Thoracic aorta (tissue), 2 donors: ENCODE data around the gene MYH7. TPM values are rescaled to one million over a fixed set of nuclear protein-coding genes. Genes with fewer than 3 reads are reported as not detected.

Experiments used
- ATAC-seq: fragments of 150-250 bp; one replicate; pipeline ENCODE4 v1.8.0; 2017; ENCODE audit warnings: low read depth; ENCODE audit not compliant: insufficient number of reproducible peaks, low FRiP score
- DNase-seq: peaks from one replicate; pipeline ENCODE4 v3.0.0-alpha.2; 2020; ENCODE audit warnings: low spot score
- H3K27ac ChIP-seq, 2 donors: fragments of 200-600 bp; sonication (generic); 1 replicate in 1 of 2; 2 replicates in 1 of 2; pipeline ENCODE4 v1.5.1; 2016; ENCODE audit warnings: mild to moderate bottlenecking in 2 of 2, moderate library complexity in 2 of 2
- H3K27me3 ChIP-seq: fragments of 200-600 bp; sonication (generic); replicated peaks from 2 replicates; pipeline ENCODE4 v1.6.0; 2016; ENCODE audit warnings: mild to moderate bottlenecking; ENCODE audit not compliant: insufficient read depth
- H3K36me3 ChIP-seq: fragments of 200-600 bp; sonication (generic); one replicate; pipeline ENCODE4 v1.5.1; 2016
- H3K4me1 ChIP-seq, 2 donors: fragments of 200-600 bp; sonication (generic); 1 replicate in 1 of 2; 2 replicates in 1 of 2; pipeline versions ENCODE4 v1.5.1 to v1.6.0; 2016; ENCODE audit warnings: low read depth in 2 of 2, mild to moderate bottlenecking in 1 of 2; ENCODE audit not compliant: control insufficient read depth in 1 of 2
- H3K4me3 ChIP-seq: fragments of 200-600 bp; sonication (generic); 2 replicates; pipeline ENCODE4 v1.5.1; 2016; ENCODE audit warnings: mild to moderate bottlenecking
- H3K9me3 ChIP-seq: fragments of 200-600 bp; sonication (generic); 2 replicates; pipeline ENCODE4 v1.5.1; 2016
- CTCF ChIP-seq: fragments of 200-600 bp; sonication (generic); IDR thresholded peaks from one replicate; pipeline ENCODE4 v1.5.1; 2019; ENCODE audit warnings: antibody characterized with exemption
- total RNA-seq, 2 donors: library from RNA; depleted of rRNA; stranded (reverse); fragments of >200 nt; gene quantifications; one replicate each; pipeline versions ENCODE4 v1.1.0 to v1.2.3, GENCODE V29; 2016

Gene MYH7
- total RNA-seq, 2 donors from 2014 or later, result 0.81 TPM; not detected in 1

- H3K27ac ChIP-seq, result no peak overlapping the region
- H3K36me3 ChIP-seq, result no peaks in the 10 kb centered on the region
- H3K4me1 ChIP-seq, result no peaks in the 10 kb centered on the region
- H3K27me3 ChIP-seq, result no peaks in the 10 kb centered on the region
- ATAC-seq (no peak), DNase-seq (no peak)
- no peak overlapping the region for H3K4me3 ChIP-seq
- no peaks in the 10 kb centered on the region for H3K9me3 ChIP-seq
- no peak for TF ChIP-seq CTCF
Observed at GRCh38 chr14:23432946-23433345, 2.5 kb downstream of the MYH7 start.

GRCh38 chr14:23432102-23432925 lies 3.1 kb downstream of the MYH7 start:
- Histone ChIP-seq H3K4me3 (no peak overlapping the region), H3K27ac (no peak overlapping the region), H3K27me3 (no peaks in the 10 kb centered on the region), H3K36me3 (no peaks in the 10 kb centered on the region), H3K4me1 (no peaks in the 10 kb centered on the region), H3K9me3 (no peaks in the 10 kb centered on the region)
- no peak for ATAC-seq
- no peak for TF ChIP-seq CTCF
- DNase-seq, result no peak

GRCh38 chr14:23431486-23431885 lies 4.0 kb downstream of the MYH7 start:
- no peak for ATAC-seq
- H3K4me1 ChIP-seq, result no peaks in the 10 kb centered on the region
- TF ChIP-seq CTCF, result no peak
- no peak overlapping the region for H3K27ac ChIP-seq
- no peaks in the 10 kb centered on the region for H3K27me3 ChIP-seq
- no peak overlapping the region for H3K4me3 ChIP-seq
- no peaks in the 10 kb centered on the region for H3K36me3 ChIP-seq
- no peak for DNase-seq
- H3K9me3 ChIP-seq, result no peaks in the 10 kb centered on the region

GRCh38 chr14:23430723-23431085 lies 4.8 kb downstream of the MYH7 start:
- DNase-seq (no peak), ATAC-seq (no peak)
- no peak overlapping the region for H3K27ac ChIP-seq
- TF ChIP-seq CTCF, result no peak
- H3K27me3 ChIP-seq, result no peaks in the 10 kb centered on the region
- no peaks in the 10 kb centered on the region for H3K9me3 ChIP-seq
- no peak overlapping the region for H3K4me3 ChIP-seq
- H3K36me3 ChIP-seq, result no peaks in the 10 kb centered on the region
- no peaks in the 10 kb centered on the region for H3K4me1 ChIP-seq

- Histone ChIP-seq H3K4me1 (no peaks in the 10 kb centered on the region), H3K9me3 (no peaks in the 10 kb centered on the region), H3K27ac (no peak overlapping the region), H3K4me3 (no peak overlapping the region), H3K36me3 (no peaks in the 10 kb centered on the region), H3K27me3 (no peaks in the 10 kb centered on the region)
- TF ChIP-seq CTCF, result no peak
- ATAC-seq (no peak), DNase-seq (no peak)
Observed at GRCh38 chr14:23430016-23430722, 5.3 kb downstream of the MYH7 start.
